Fibroblast of lung (primary cell): Measurements from ENCODE around the gene GRB7. TPM values are rescaled to one million over a fixed set of nuclear protein-coding genes. Genes with fewer than 3 reads are reported as not detected.
"Not testable (repeated sequence)": the region's sequence is repeated elsewhere in the genome, so short reads cannot be mapped to it uniquely, and the experiment has no call there.

Experiments used
- DNase-seq, 2 donors: peaks; one replicate each; pipeline versions ENCODE4 v3.0.0 to v3.0.0-alpha.2; 2010; ENCODE audit warnings: low read depth in 2 of 2
- H2AFZ ChIP-seq: 2 replicates; pipeline ENCODE4 v1.5.1; 2012; ENCODE audit warnings: low read length, control low read depth, inconsistent platforms
- H3K27ac ChIP-seq: 2 replicates; pipeline ENCODE4 v1.5.1; 2011; ENCODE audit warnings: low read length, control low read depth; ENCODE audit not compliant: insufficient read depth
- H3K27me3 ChIP-seq: 2 replicates; pipeline ENCODE4 v1.5.1; 2011; ENCODE audit warnings: mild to moderate bottlenecking, low read length; ENCODE audit not compliant: control insufficient read depth, insufficient read depth
- H3K36me3 ChIP-seq: 2 replicates; pipeline ENCODE4 v1.5.1; 2011; ENCODE audit warnings: low read length; ENCODE audit not compliant: control insufficient read depth, insufficient read depth
- H3K4me1 ChIP-seq: 2 replicates; pipeline ENCODE4 v1.5.1; 2011; ENCODE audit warnings: low read length; ENCODE audit not compliant: control insufficient read depth, insufficient read depth; ENCODE audit errors: extremely low read depth
- H3K4me2 ChIP-seq: 2 replicates; pipeline ENCODE4 v1.5.1; 2011; ENCODE audit warnings: low read length, control low read depth; ENCODE audit not compliant: insufficient read depth; ENCODE audit errors: extremely low read depth
- H3K4me3 ChIP-seq, 4 experiments: fragments of 200-600 bp in 1 of 4; sonication (generic) in 1 of 4; replicated peaks in 1 of 4; 2 replicates each; pipeline ENCODE4 v1.5.1; 2011 to 2016; ENCODE audit warnings: low read length in 4 of 4, low read depth in 3 of 4, mild to moderate bottlenecking in 3 of 4, control low read depth in 2 of 4, inconsistent platforms in 1 of 4, mixed read lengths in 1 of 4; ENCODE audit not compliant: insufficient read depth in 1 of 4; ENCODE audit errors: control extremely low read depth in 1 of 4
- H3K79me2 ChIP-seq: 2 replicates; pipeline ENCODE4 v1.5.1; 2012; ENCODE audit warnings: mild to moderate bottlenecking, low read length, inconsistent platforms; ENCODE audit not compliant: control insufficient read depth, insufficient read depth
- H3K9ac ChIP-seq: 2 replicates; pipeline ENCODE4 v1.5.1; 2011; ENCODE audit warnings: mild to moderate bottlenecking, low read length, control low read depth; ENCODE audit not compliant: insufficient read depth
- H3K9me3 ChIP-seq: 2 replicates; pipeline ENCODE4 v1.5.1; 2012; ENCODE audit warnings: low read depth, low read length; ENCODE audit not compliant: control insufficient read depth, insufficient read depth
- H4K20me1 ChIP-seq: 2 replicates; pipeline ENCODE4 v1.5.1; 2011; ENCODE audit warnings: low read length; ENCODE audit not compliant: control insufficient read depth, insufficient read depth; ENCODE audit errors: extremely low read depth
- CTCF ChIP-seq, 2 donors: IDR thresholded peaks in 1 of 2; conservative IDR thresholded peaks in 1 of 2; 1 replicate in 1 of 2; 2 replicates in 1 of 2; pipeline ENCODE4 v1.5.1; 2011 to 2012; ENCODE audit warnings: low read length in 2 of 2, control low read depth in 1 of 2, inconsistent platforms in 1 of 2, low read depth in 1 of 2, mild to moderate bottlenecking in 1 of 2
- EZH2 ChIP-seq: IDR thresholded peaks from 2 replicates; pipeline ENCODE4 v1.5.1; 2012; ENCODE audit warnings: low read length, control low read depth, mild to moderate bottlenecking; ENCODE audit errors: missing control alignments
- polyA plus RNA-seq, 2 donors: library from polyadenylated mRNA; depleted of rRNA in 1 of 2; stranded (reverse) in 1 of 2; unstranded in 1 of 2; fragments of >200 nt; gene quantifications; 2 replicates each; pipeline ENCODE4 v1.2.1, GENCODE V29; 2011 to 2012; ENCODE audit warnings: missing spikeins in 1 of 2
- total RNA-seq: library from RNA; depleted of rRNA; stranded (reverse); fragments of >200 nt; gene quantifications from 2 replicates; pipeline ENCODE4 v1.2.1, GENCODE V29; 2014

The GRB7 gene
- total and polyA plus RNA-seq, 2 donors (not counting 1 experiment from before 2014, with no cell fraction given), result under 0.01 to 0.07 TPM

- no peaks in the 10 kb centered on the region for H3K36me3 ChIP-seq
- no peak overlapping the region for H3K27ac ChIP-seq
These were observed 10.0 kb downstream of the GRB7 start for GRCh38 chr17:39747745-39748144.

GRCh38 chr17:39748444-39749034, 10.8 kb downstream of the GRB7 start:
- H3K9me3 ChIP-seq, H3K4me1 ChIP-seq, H3K79me2 ChIP-seq, H3K9ac ChIP-seq, H2AFZ ChIP-seq, H3K36me3 ChIP-seq, H3K27ac ChIP-seq, DNase-seq, H3K4me2 ChIP-seq, H4K20me1 ChIP-seq, H3K4me3 ChIP-seq, H3K27me3 ChIP-seq: not testable (repeated sequence)

More at GRCh38 chr17:39747745-39748144, 10.0 kb downstream of the GRB7 start:
- Histone ChIP-seq H3K4me1 (no peaks in the 10 kb centered on the region), H3K79me2 (no peaks in the 10 kb centered on the region), H2AFZ (no peak overlapping the region), H4K20me1 (no peaks in the 10 kb centered on the region), H3K9ac (no peak overlapping the region), H3K9me3 (no peaks in the 10 kb centered on the region), H3K4me3 (no peak overlapping the region), H3K27me3 (peaks cover 2% of the 10 kb centered on the region), H3K4me2 (no peak overlapping the region)
- no peak for DNase-seq
- no peak for TF ChIP-seq EZH2

GRCh38 chr17:39750131-39751015, 12.6 kb downstream of the GRB7 start:
- Histone ChIP-seq H3K9me3 (no peaks in the 10 kb centered on the region), H3K27ac (no peak overlapping the region), H3K4me1 (peaks cover 2% of the 10 kb centered on the region), H2AFZ (no peak overlapping the region), H4K20me1 (no peaks in the 10 kb centered on the region), H3K79me2 (no peaks in the 10 kb centered on the region), H3K9ac (no peak overlapping the region), H3K4me3 (no peak overlapping the region), H3K36me3 (no peaks in the 10 kb centered on the region), H3K4me2 (no peak overlapping the region), H3K27me3 (no peaks in the 10 kb centered on the region)
- no peak for DNase-seq
- TF ChIP-seq EZH2, result no peak
- TF ChIP-seq CTCF (conservative IDR thresholded peaks at IDR 0.05 in 1 of 2, IDR thresholded peaks at IDR 0.05 in 1 of 2; ENCODE audit: low read depth in 1 of 2, low read length in 2 of 2), result no peak

- no peaks in the 10 kb centered on the region for H3K36me3 ChIP-seq
- no peak overlapping the region for H3K27ac ChIP-seq
- no peaks in the 10 kb centered on the region for H3K27me3 ChIP-seq
- no peak for DNase-seq
- H3K4me3 ChIP-seq, result no peak overlapping the region
- peaks cover 2% of the 10 kb centered on the region for H3K4me1 ChIP-seq
- H3K9ac ChIP-seq, result no peak overlapping the region
- H2AFZ ChIP-seq, result no peak overlapping the region
- TF ChIP-seq CTCF (conservative IDR thresholded peaks at IDR 0.05 in 1 of 2, IDR thresholded peaks at IDR 0.05 in 1 of 2; ENCODE audit: low read depth in 1 of 2, low read length in 2 of 2) (no peak), EZH2 (no peak)
- H3K4me2 ChIP-seq, result no peak overlapping the region
- H4K20me1 ChIP-seq, result no peaks in the 10 kb centered on the region
- no peaks in the 10 kb centered on the region for H3K9me3 ChIP-seq
- H3K79me2 ChIP-seq, result no peaks in the 10 kb centered on the region
These were observed 13.3 kb downstream of the GRB7 start for GRCh38 chr17:39751016-39751543.
